Activated CD4-positive, alpha-beta T cell treated with anti-CD3 and anti-CD28 coated beads, Interleukin-2, amount 10 ng/mL, durations not matched to agents 24 days and 14 days (primary cell): ENCODE measurements around the gene GGA2. TPM values are rescaled to one million over a fixed set of nuclear protein-coding genes. Genes with fewer than 3 reads are reported as not detected.
A peak's percentile ranks its signal among the peaks of the same experiment; 100 is the strongest.

Experiments
- DNase-seq: peaks from one replicate; pipeline ENCODE4 v3.0.0; 2022
- H3K27ac Mint-ChIP-seq: one replicate; pipeline ENCODE4 v1.8.0; 2022; ENCODE audit warnings: mild to moderate bottlenecking, mixed read lengths
- H3K27me3 Mint-ChIP-seq: one replicate; pipeline ENCODE4 v1.8.0; 2022; ENCODE audit warnings: mixed read lengths
- H3K36me3 Mint-ChIP-seq: one replicate; pipeline ENCODE4 v1.8.0; 2022; ENCODE audit warnings: low read depth, mild to moderate bottlenecking, mixed read lengths
- H3K4me1 Mint-ChIP-seq: one replicate; pipeline ENCODE4 v1.8.0; 2021; ENCODE audit warnings: mixed read lengths
- H3K4me3 Mint-ChIP-seq: one replicate; pipeline ENCODE4 v1.8.0; 2022; ENCODE audit warnings: mild to moderate bottlenecking, moderate library complexity, mixed read lengths
- H3K9me3 Mint-ChIP-seq: one replicate; pipeline ENCODE4 v1.8.0; 2021; ENCODE audit warnings: mixed read lengths
- intact Hi-C: fragments of 100-400 bp; cut with micrococcal nuclease; formaldehyde crosslinking; loops from one replicate; pipeline ENCODE4 v1.15.1; 2023
- total RNA-seq: library from RNA; stranded (reverse); gene quantifications from 2 replicates; pipeline ENCODE4 v1.2.3, GENCODE V29; 2022

The GGA2 gene
- total RNA-seq, 1 donor from 2014 or later, result 113 TPM

DNA sequence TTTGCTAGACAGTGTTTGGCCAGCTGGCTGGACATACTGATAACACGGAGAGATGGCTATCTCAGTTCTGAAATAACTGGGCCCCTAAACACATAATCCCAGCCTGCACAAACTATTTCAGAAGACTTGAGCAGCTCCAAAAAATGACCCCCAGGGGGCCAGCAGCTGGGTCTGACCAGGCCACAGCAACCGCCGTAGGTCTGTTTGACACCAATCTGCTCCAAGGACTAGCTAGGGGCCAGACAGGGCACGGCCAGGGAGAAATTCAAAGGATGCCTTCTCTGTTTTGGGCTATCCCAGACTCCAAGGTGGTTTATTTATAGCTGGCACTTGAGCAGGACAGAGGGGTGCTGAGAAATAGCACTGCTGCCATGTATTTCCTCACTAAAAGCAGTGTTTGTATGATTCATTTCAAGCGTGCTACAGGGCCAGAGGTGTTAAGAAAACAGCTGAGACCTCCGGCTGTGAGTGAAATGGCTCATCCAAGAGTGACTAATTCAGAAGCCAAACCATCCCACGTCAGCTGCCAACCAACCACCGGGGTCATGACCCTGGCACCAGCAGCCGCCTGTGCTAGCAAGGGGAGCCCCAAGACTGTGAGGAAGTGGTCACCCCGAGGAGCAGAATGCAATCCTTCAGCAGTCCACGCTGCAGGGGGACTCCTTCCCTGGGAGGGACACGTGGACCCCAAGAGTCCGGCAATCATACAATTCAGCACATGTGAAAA is 5.7 kb downstream of the GGA2 start:
- Mint-ChIP-seq H3K27ac (peak overlapping the region; percentile 86), H3K27me3 (no peaks in the 10 kb centered on the region), H3K36me3 (peaks cover 20% of the 10 kb centered on the region), H3K4me3 (peak overlapping the region; percentile 53), H3K9me3 (no peaks in the 10 kb centered on the region), H3K4me1 (peaks cover 50% of the 10 kb centered on the region)
- intact Hi-C loops, result loop anchor here (2.0 kb wide), 1 partner anchor 52 kb away; the partner anchor contains the start of genes EARS2 and UBFD1
- DNase-seq, result peak; percentile 88

DNA sequence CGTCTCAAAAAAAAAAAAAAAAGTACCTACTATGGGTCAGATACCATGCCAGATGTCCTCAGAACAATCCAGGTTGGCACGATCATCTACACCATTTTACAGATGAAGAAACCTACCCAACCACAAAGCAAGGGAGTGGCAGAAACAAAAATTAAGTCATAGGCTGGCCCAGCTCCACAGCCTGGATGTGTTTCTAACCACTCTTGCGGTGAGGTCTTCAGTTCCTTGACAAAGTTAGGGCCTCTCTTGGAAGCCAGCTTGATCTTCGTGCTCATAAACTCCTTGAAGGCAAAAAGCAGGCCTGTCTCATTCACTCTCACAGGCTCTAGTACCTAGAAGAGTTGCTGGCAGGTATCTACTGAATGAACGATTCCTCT is 6.2 kb downstream of the GGA2 start:
- Mint-ChIP-seq H3K27ac (peak overlapping the region; percentile 24), H3K4me3 (peak overlapping the region; percentile 53), H3K9me3 (no peaks in the 10 kb centered on the region), H3K4me1 (peaks cover 45% of the 10 kb centered on the region), H3K36me3 (peaks cover 17% of the 10 kb centered on the region), H3K27me3 (no peaks in the 10 kb centered on the region)
- intact Hi-C loops, result loop anchor here (2.0 kb wide), 1 partner anchor 53 kb away; the partner anchor contains the start of genes EARS2 and UBFD1
- DNase-seq, result no peak

DNA sequence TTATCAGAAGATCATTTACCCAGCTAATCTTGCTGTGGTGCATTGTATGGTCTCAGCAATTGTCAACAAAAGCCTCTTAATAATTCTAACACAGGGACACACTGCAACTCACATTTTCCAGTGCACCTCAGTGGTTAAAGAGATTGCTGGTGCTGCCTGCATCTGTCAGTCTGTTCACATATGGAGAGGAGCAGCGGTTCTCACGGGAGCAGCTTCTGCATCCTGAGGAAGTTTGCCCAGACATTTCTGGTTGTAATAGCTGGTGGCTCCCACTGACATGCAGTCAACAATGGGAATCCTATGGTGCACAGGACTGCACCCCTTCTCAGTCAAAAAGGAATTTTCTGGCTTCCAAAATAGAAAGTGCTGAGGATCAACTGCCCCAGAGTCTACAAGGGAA is 7.8 kb downstream of the GGA2 start:
- intact Hi-C loops, result no loop called here
- peaks cover 7% of the 10 kb centered on the region for H3K36me3 Mint-ChIP-seq
- DNase-seq, result no peak
- H3K9me3 Mint-ChIP-seq, result no peaks in the 10 kb centered on the region
- no peaks in the 10 kb centered on the region for H3K27me3 Mint-ChIP-seq
- H3K4me3 Mint-ChIP-seq, result no peak overlapping the region
- peaks cover 39% of the 10 kb centered on the region for H3K4me1 Mint-ChIP-seq
- no peak overlapping the region for H3K27ac Mint-ChIP-seq

DNA sequence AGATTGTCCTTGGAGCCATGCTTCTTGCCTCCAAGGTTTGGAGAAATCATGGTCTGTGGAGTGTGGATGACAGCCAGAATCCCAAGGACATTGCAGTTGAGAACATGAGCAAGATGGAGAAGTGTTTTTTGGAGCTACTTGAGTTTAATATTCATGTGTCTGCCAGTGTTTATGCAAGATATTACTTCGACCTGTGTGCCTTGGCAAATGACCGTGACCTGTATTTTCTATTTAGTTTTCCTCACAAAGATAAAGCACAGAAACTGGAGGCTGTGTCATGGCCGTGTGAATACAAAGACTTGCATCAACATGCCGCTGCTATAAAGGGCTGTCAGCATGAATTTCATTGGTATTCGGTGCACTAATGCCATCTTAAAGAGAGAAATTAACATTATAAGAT is 9.0 kb downstream of the GGA2 start:
- Mint-ChIP-seq H3K27me3 (no peaks in the 10 kb centered on the region), H3K27ac (no peak overlapping the region), H3K36me3 (peaks cover 11% of the 10 kb centered on the region), H3K4me1 (peaks cover 38% of the 10 kb centered on the region), H3K4me3 (no peak overlapping the region), H3K9me3 (no peaks in the 10 kb centered on the region)
- intact Hi-C loops, result no loop called here
- DNase-seq, result no peak

DNA sequence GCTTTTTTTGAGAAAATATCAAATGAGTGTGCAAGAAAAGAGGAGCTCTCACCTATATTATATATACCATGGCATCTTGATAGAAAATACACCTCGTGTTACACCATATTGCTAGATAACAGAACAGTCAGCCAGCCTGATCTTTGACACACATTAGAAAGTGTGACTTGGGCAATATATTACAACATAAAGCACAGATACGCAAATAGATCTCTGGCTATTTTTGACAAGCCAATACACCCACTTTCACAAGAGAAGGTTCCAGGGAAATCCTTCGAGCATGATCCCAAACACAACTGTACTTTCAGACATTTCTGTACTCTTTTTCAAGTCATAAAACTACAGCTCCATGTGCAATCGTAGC is 9.4 kb downstream of the GGA2 start:
- Mint-ChIP-seq H3K4me1 (peaks cover 34% of the 10 kb centered on the region), H3K9me3 (no peaks in the 10 kb centered on the region), H3K27ac (no peak overlapping the region), H3K4me3 (no peak overlapping the region), H3K27me3 (no peaks in the 10 kb centered on the region), H3K36me3 (peaks cover 12% of the 10 kb centered on the region)
- no peak for DNase-seq
- intact Hi-C loops, result no loop called here

DNA sequence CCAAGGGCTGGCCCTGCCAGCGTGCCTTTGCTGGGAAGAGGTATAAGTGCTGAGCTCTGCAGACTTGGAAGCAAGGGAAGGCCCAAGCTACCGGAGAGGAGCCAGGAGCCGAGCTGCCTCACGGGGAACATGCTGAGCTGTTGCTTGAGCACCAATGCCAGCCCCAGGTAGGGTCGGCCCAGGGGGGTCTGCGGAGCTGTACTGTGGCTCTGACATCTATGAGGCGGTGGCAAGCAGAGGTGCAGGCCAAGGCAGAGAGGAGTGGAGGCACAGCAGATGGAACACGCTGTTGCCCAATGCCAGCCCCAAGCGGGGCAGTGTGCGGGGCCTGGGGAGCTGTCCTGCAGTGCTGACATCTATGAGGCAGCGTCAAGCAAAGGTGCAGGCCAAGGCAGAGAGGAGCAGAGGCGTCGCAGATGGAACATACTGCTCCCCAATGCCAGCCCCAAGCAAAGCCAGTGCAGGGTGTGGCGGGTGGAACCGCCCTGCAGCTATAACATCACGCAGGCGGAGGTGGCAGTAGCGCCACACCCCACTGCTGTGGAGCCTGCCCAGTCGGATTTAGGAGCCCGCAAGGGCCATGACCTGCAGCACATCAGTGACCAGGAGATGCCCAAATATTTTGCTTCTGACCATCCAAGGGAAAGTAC is 10.0 kb downstream of the GGA2 start:
- H3K27ac Mint-ChIP-seq, result no peak overlapping the region
- no peak for DNase-seq
- H3K4me1 Mint-ChIP-seq, result peaks cover 32% of the 10 kb centered on the region
- intact Hi-C loops, result no loop called here
- no peak overlapping the region for H3K4me3 Mint-ChIP-seq
- H3K27me3 Mint-ChIP-seq, result no peaks in the 10 kb centered on the region
- no peaks in the 10 kb centered on the region for H3K9me3 Mint-ChIP-seq
- peaks cover 16% of the 10 kb centered on the region for H3K36me3 Mint-ChIP-seq

DNA sequence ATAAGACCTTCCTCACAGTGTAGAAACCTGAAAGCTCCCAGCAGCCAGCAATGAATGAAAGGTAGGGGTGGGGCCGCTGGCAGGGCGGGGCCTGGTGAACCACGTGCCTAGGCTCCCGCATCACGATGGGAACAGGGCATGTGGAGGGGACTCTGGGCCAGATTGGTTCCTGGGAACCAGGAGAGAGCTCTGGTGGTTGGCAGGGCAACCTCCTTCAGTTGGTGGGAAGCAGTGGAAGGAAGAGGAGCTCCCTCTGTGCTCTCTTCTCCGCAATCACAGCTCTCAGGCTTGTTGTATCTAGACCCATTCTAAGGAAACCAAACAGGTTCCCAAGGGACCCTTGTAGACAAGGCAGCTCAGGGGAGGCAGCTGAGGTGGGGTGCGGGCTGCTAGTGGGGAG is 10.5 kb downstream of the GGA2 start:
- Mint-ChIP-seq H3K4me1 (peaks cover 30% of the 10 kb centered on the region), H3K27ac (no peak overlapping the region), H3K36me3 (peaks cover 18% of the 10 kb centered on the region), H3K4me3 (no peak overlapping the region), H3K27me3 (no peaks in the 10 kb centered on the region), H3K9me3 (no peaks in the 10 kb centered on the region)
- no peak for DNase-seq
- intact Hi-C loops, result no loop called here

DNA sequence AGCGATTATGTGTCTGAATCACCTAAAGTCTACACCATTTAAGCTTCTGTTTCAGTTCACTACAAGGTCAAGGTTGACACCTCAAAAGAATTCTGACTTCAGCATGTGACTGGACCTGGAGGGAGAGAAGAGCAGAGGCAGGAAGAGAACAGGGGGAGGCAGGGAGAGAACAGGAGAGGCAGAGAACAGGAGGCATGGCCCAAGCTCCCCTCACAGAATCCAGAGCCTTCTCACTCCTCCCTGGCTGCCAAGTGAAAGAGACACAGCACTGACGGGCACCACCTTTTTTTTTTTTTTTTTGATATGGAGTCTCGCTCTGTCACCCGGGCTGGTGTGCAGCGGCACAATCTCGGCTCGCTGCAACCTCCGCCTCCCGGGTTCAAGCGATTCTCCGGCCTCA is 11.4 kb downstream of the GGA2 start:
- H3K27ac Mint-ChIP-seq, result no peak overlapping the region
- intact Hi-C loops, result no loop called here
- H3K4me3 Mint-ChIP-seq, result no peak overlapping the region
- H3K4me1 Mint-ChIP-seq, result peaks cover 24% of the 10 kb centered on the region
- H3K27me3 Mint-ChIP-seq, result no peaks in the 10 kb centered on the region
- H3K9me3 Mint-ChIP-seq, result no peaks in the 10 kb centered on the region
- H3K36me3 Mint-ChIP-seq, result peaks cover 23% of the 10 kb centered on the region
- DNase-seq, result no peak

DNA sequence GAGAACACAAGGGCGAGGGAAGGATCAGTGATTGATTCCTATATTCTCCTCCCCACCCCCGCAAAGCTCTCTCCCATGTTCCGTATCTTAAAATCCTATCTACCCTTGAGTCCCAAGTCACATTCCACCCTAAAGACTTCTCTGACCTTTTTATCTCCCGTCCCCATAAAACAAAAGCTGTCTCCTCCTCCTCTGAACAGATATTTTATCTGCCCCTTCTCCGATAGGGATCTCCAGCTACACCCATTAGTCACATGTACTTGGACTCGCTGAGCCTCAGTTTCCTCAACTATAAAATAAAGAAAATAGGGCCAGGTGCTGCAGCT is 12.8 kb downstream of the GGA2 start:
- no peak overlapping the region for H3K27ac Mint-ChIP-seq
- H3K4me1 Mint-ChIP-seq, result peaks cover 21% of the 10 kb centered on the region
- intact Hi-C loops, result no loop called here
- no peaks in the 10 kb centered on the region for H3K27me3 Mint-ChIP-seq
- H3K36me3 Mint-ChIP-seq, result peaks cover 27% of the 10 kb centered on the region
- H3K9me3 Mint-ChIP-seq, result no peaks in the 10 kb centered on the region
- no peak overlapping the region for H3K4me3 Mint-ChIP-seq
- no peak for DNase-seq

DNA sequence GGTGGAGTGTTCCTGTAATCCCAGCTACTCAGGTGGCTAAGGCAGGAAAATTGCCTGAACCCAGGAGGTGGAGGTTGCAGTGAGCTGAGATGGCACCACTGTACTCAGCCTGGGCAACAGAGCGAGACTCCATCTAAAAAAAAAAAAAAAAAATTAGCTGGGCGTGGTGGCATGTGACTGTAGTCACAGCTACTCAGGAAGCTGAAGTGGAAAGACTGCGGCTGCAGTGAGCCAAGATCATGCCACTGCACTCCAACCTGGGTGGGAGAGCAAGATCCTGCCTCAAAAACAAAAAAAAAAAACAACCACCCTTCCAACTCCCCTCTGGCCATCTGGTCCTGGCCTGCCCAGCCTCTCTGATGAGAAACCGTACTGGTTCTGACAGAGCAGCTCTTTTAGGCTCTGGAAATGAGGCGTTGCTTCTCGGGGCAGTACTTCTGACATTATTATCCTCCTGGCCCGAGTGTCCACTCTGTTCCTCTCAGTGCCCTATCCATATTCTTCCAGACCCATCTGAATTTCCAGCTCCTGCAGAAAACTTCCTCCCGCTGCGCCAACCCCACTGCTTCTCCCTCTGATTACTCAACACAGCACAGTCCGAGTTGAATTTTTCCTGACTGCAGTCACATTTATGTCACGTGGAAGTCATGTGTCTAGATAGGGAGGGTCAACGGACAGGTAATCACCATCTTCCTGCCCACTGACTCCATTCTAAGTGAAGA is 13.3 kb downstream of the GGA2 start:
- Mint-ChIP-seq H3K9me3 (no peaks in the 10 kb centered on the region), H3K36me3 (peaks cover 32% of the 10 kb centered on the region), H3K4me1 (peaks cover 18% of the 10 kb centered on the region), H3K27ac (peak overlapping the region; percentile 0), H3K4me3 (no peak overlapping the region), H3K27me3 (no peaks in the 10 kb centered on the region)
- DNase-seq, result no peak
- intact Hi-C loops, result no loop called here

DNA sequence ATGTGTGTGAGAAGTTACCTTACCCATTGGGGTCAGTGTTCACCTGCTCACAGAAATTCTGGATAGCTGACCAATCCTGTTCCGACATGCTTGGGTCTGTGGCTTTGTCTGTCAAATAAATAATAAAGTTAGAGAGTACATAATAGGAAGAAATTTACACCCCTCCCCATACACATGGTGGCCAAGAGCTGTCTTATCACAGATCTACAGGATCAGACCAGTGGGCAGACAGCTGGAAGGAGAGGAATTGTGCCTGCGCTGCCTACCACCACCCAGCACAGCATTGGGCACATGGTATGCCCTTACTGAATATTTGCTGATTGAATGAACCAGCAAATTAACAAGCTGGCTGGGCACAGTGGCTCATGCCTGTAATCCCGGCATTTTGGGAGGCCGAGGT is 14.6 kb downstream of the GGA2 start:
- H3K27ac Mint-ChIP-seq, result no peak overlapping the region
- H3K9me3 Mint-ChIP-seq, result no peaks in the 10 kb centered on the region
- no peaks in the 10 kb centered on the region for H3K27me3 Mint-ChIP-seq
- intact Hi-C loops, result no loop called here
- H3K4me3 Mint-ChIP-seq, result no peak overlapping the region
- H3K4me1 Mint-ChIP-seq, result peaks cover 15% of the 10 kb centered on the region
- no peak for DNase-seq
- peaks cover 41% of the 10 kb centered on the region for H3K36me3 Mint-ChIP-seq

DNA sequence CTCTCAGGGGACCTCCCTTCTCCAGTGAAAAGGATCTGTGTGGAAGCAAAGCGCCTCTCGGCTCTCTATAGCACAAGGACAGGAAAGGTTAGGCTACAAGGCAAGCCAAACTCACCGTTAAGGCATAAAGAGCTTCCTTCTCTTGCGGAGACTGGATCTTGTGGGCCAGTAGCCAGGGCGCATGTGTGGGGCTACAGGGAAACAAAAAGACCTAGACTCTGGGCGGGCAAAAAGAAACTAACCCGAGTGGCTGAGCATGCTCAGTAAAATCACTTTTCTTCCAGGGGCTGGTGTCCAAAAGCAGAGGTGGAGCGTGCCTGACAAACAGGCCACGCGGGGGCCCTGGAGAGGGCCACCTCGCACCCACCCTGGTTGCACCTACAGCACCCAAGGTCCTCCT is 16.1 kb downstream of the GGA2 start:
- no peak overlapping the region for H3K27ac Mint-ChIP-seq
- H3K9me3 Mint-ChIP-seq, result no peaks in the 10 kb centered on the region
- DNase-seq, result no peak
- intact Hi-C loops, result no loop called here
- H3K4me3 Mint-ChIP-seq, result no peak overlapping the region
- H3K36me3 Mint-ChIP-seq, result peaks cover 52% of the 10 kb centered on the region
- H3K4me1 Mint-ChIP-seq, result peaks cover 12% of the 10 kb centered on the region
- no peaks in the 10 kb centered on the region for H3K27me3 Mint-ChIP-seq

DNA sequence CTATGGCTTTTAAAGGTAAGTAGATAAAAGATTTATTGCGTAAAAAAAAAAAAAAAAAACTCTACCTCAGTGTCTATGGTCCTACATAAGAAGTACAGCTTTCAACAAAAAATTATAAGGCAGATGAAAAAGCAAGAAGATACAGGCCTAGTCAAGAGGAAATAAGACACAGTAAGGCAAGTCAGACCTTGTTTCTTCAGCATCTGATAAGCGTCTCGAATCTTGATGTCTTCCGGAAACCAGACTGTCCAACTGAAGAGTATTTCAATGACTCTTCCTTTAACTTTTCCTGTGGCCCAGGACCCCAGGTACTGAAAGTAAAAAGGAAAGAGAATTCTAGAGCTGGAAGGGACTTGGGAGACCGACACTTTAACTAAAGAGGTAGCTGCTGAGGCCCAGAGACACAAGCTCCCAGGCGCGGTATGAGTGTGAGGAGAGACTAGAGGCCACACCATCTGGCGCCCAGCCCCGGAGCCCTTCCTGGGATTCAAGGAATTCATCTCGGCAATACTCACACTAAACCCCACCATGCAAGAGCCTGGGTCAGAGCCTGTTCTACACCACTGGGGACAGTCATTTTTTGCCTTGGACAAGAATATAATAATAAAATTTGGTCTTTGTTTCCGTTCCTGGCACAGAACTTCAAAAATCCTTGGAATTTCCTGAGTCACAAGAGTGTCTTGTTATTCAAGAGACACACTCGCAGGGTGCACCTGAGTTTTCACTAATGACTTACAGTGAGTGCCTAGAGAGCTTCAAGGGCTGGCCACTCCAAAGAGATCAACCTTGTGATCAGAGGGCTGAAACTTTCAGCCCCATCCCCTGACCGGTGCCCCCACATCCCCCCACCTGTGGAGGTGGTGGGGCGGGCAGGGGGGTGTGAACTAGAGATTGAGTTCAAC is 18.6 kb downstream of the GGA2 start:
- Mint-ChIP-seq H3K27me3 (no peaks in the 10 kb centered on the region), H3K4me1 (peaks cover 2% of the 10 kb centered on the region), H3K27ac (peak overlapping the region; percentile 48), H3K4me3 (no peak overlapping the region), H3K9me3 (no peaks in the 10 kb centered on the region), H3K36me3 (peaks cover 63% of the 10 kb centered on the region)
- intact Hi-C loops, result no loop called here
- DNase-seq, result no peak
